CD4-positive, alpha-beta memory T cell (primary cell): ENCODE measurements around the gene BORCS5. TPM values are rescaled to one million over a fixed set of nuclear protein-coding genes. Genes with fewer than 3 reads are reported as not detected.
"Not testable (repeated sequence)": the region's sequence is repeated elsewhere in the genome, so short reads cannot be mapped to it uniquely, and the experiment has no call there.

Experiments
- CTCF ChIA-PET: fragments of 350-600 bp; sonication (Branson Sonifier 250); formaldehyde crosslinking; loops from one replicate; lab custom pipeline; 2021; ENCODE audit warnings: inconsistent platforms; ENCODE audit not compliant: partially characterized antibody; lab: Charles Lee
- POLR2A ChIA-PET: fragments of 350-600 bp; sonication (Branson Sonifier 250); formaldehyde crosslinking; loops from one replicate; lab custom pipeline; 2021; ENCODE audit not compliant: partially characterized antibody; lab: Charles Lee
- DNase-seq, 5 donors: peaks; one replicate each; pipeline versions ENCODE4 v3.0.0 to v3.0.0-alpha.2; 2020 to 2022; ENCODE audit warnings: mixed read lengths in 1 of 5
- H3K27ac ChIP-seq: one replicate; pipeline ENCODE4 v1.7.0; 2013; ENCODE audit warnings: low read depth, low read length
- H3K27me3 ChIP-seq: 2 replicates; pipeline ENCODE4 v1.7.0; 2013; ENCODE audit warnings: mild to moderate bottlenecking, low read length, moderate library complexity; ENCODE audit not compliant: insufficient read depth
- H3K36me3 ChIP-seq: 2 replicates; pipeline ENCODE4 v1.7.0; 2013; ENCODE audit warnings: mild to moderate bottlenecking, low read length, moderate library complexity; ENCODE audit not compliant: insufficient read depth
- H3K4me1 ChIP-seq: 2 replicates; pipeline ENCODE4 v1.7.0; 2013; ENCODE audit warnings: mild to moderate bottlenecking, low read length, moderate library complexity; ENCODE audit not compliant: insufficient read depth
- H3K4me3 ChIP-seq, 2 donors: one replicate each; pipeline ENCODE4 v1.7.0; 2013; ENCODE audit warnings: low read length in 2 of 2, mild to moderate bottlenecking in 1 of 2
- H3K9me3 ChIP-seq, 2 donors: one replicate each; pipeline ENCODE4 v1.7.0; 2013; ENCODE audit warnings: low read length in 2 of 2, control low read depth in 1 of 2; ENCODE audit not compliant: control insufficient read depth in 1 of 2
- H3K27ac Mint-ChIP-seq, 7 donors: one replicate each; pipeline ENCODE4 v1.8.0; 2020 to 2021; ENCODE audit warnings: mixed read lengths in 7 of 7, mild to moderate bottlenecking in 6 of 7, inconsistent platforms in 3 of 7, moderate library complexity in 3 of 7
- H3K27me3 Mint-ChIP-seq, 2 donors: one replicate each; pipeline ENCODE4 v1.8.0; 2020 to 2021; ENCODE audit warnings: mixed read lengths in 2 of 2
- H3K36me3 Mint-ChIP-seq, 2 donors: one replicate each; pipeline ENCODE4 v1.8.0; 2020 to 2021; ENCODE audit warnings: mixed read lengths in 2 of 2, inconsistent platforms in 1 of 2, mild to moderate bottlenecking in 1 of 2
- H3K4me1 Mint-ChIP-seq, 4 donors: one replicate each; pipeline ENCODE4 v1.8.0; 2020 to 2021; ENCODE audit warnings: mixed read lengths in 4 of 4, mild to moderate bottlenecking in 1 of 4
- H3K4me3 Mint-ChIP-seq, 8 donors: one replicate each; pipeline ENCODE4 v1.8.0; 2020 to 2021; ENCODE audit warnings: mixed read lengths in 8 of 8, mild to moderate bottlenecking in 7 of 8, moderate library complexity in 6 of 8, inconsistent platforms in 3 of 8
- H3K9me3 Mint-ChIP-seq, 8 donors: one replicate each; pipeline ENCODE4 v1.8.0; 2020 to 2021; ENCODE audit warnings: mixed read lengths in 8 of 8, mild to moderate bottlenecking in 5 of 8, inconsistent platforms in 3 of 8, moderate library complexity in 1 of 8
- intact Hi-C: fragments of 100-400 bp; cut with micrococcal nuclease; formaldehyde crosslinking; loops from one replicate; pipeline ENCODE4 v1.15.1; 2023
- polyA plus RNA-seq, 2 donors: library from polyadenylated mRNA; unstranded; fragments of 300-500 nt; fragmentation: Illumina TruSeq; gene quantifications; one replicate each; pipeline ENCODE4 v1.2.3, GENCODE V29; 2021
- total RNA-seq, 2 experiments: library from RNA; stranded (reverse); gene quantifications; one replicate each; pipeline ENCODE4 v1.2.3, GENCODE V29; 2021

Gene BORCS5
- total RNA-seq, result 10 to 100 TPM; 21.3 to 26.8 TPM
- polyA plus RNA-seq, result 10 to 100 TPM; 27.5 to 28.1 TPM

GRCh38 chr12:12356896-12357718, at the start of gene BORCS5:
BORCS5 (plus strand) TSS chr12:12357078; CDS start chr12:12357452, 374 bp downstream.
- intact Hi-C loops, result loop anchor here (1.0 to 10.0 kb wide), 10 partner anchors 22 to 744 kb away; partner anchors contain the start of genes CDKN1B, CREBL2, GPR19 and HEBP1
- Histone ChIP-seq H3K27me3 (no peaks in the 10 kb centered on the region), H3K36me3 (no peaks in the 10 kb centered on the region), H3K4me3 (peak within 1 kb of the TSS; percentile 88 to 90), H3K9me3 (no peaks in the 10 kb centered on the region), H3K4me1 (peaks cover 44% of the 10 kb centered on the region), H3K27ac (peak within 1 kb of the TSS; percentile 99)
- ChIA-PET POLR2A (interaction anchor here (0.6 to 7.0 kb wide), 76 partner anchors 8 to 1900 kb away, joined by 3 to 473 read pairs (median 5); partner anchors contain the start of genes CDKN1B, CREBL2, DDX47 and DUSP16), CTCF (interaction anchor here (0.7 to 3.6 kb wide), 29 partner anchors 7 to 1586 kb away, joined by 3 to 40 read pairs (median 4); partner anchors contain the start of genes DUSP16, GPR19 and MANSC1)
- Mint-ChIP-seq H3K4me1 (peaks cover 29 to 76% (median 42%) of the 10 kb centered on the region in 4 donors), H3K9me3 (no peaks in the 10 kb centered on the region), H3K4me3 (peak within 1 kb of the TSS; percentile 90 to 96 (median 95)), H3K27me3 (no peaks in the 10 kb centered on the region), H3K36me3 (peaks cover 6 to 25% of the 10 kb centered on the region in 2 donors), H3K27ac (peak within 1 kb of the TSS; percentile 89 to 99 (median 98))
- peak; percentile 98 to 99 (median 99) for DNase-seq

DNA sequence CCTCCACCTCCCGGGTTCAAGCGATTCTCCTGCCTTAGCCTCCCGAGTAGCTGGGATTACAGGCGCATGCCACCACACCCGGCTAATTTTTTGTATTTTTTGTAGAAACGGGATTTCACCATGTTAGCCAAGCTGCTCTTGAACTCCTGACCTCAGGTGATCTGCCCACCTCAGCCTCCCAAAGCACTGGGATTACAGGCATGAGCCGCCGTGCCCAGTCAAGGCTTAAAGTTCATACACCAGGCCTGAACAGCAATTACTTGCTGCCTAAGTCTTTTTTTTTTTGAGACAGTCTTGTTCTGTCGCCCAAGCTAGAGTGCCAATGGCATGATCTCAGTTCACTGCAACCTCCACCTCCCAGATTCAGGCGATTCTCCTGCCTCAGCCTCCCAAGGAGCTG, 46.2 kb upstream of the BORCS5 start:
- POLR2A ChIA-PET, H3K27me3 Mint-ChIP-seq, intact Hi-C loops: not testable (repeated sequence)

DNA sequence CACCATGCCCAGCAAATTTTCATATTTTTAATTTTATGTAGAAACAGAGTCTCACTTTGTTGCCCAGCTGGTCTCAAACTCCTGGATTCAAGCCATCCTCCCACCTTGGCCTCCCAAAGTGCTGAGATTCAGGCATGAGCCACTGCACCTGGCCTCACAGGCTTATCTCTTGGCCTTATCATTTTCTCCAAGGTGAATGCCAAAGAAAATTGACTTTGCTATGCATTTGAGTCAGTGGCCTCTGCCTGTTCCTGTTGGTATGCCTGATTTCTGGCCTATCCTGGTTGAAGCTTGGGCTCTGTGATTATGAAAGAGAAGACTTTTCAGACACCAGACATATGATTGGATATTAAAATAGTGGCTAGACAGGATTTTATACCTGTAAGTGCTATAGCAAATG, 41.0 kb upstream of the BORCS5 start:
- Histone ChIP-seq H3K36me3 (no peaks in the 10 kb centered on the region), H3K9me3 (no peaks in the 10 kb centered on the region), H3K27me3 (no peaks in the 10 kb centered on the region), H3K27ac (no peak overlapping the region), H3K4me3 (no peak overlapping the region), H3K4me1 (no peaks in the 10 kb centered on the region)
- peaks cover 0 to 5% of the 10 kb centered on the region in 2 donors for H3K27me3 Mint-ChIP-seq
- no peak overlapping the region for H3K4me3 Mint-ChIP-seq
- intact Hi-C loops, result no loop called here
- CTCF ChIA-PET, result interaction anchor here (1.2 to 1.6 kb wide), 2 partner anchors 12 to 736 kb away, joined by 3 to 7 read pairs; no protein-coding TSS in a partner anchor
- DNase-seq, result no peak
- POLR2A ChIA-PET, result no interaction called here
- H3K36me3 Mint-ChIP-seq, result no peaks in the 10 kb centered on the region
- no peaks in the 10 kb centered on the region for H3K9me3 Mint-ChIP-seq
- H3K27ac Mint-ChIP-seq, result no peak overlapping the region
- H3K4me1 Mint-ChIP-seq, result no peaks in the 10 kb centered on the region

More for the DNA sequence above, 46.2 kb upstream of the BORCS5 start:
- H3K36me3 ChIP-seq, H3K9me3 Mint-ChIP-seq, DNase-seq, H3K4me3 Mint-ChIP-seq, CTCF ChIA-PET, H3K27me3 ChIP-seq, H3K27ac Mint-ChIP-seq, H3K4me1 ChIP-seq, H3K4me3 ChIP-seq, H3K9me3 ChIP-seq, H3K27ac ChIP-seq, H3K36me3 Mint-ChIP-seq, H3K4me1 Mint-ChIP-seq: not testable (repeated sequence)

- no peak overlapping the region for H3K4me3 Mint-ChIP-seq
- intact Hi-C loops, result no loop called here
- CTCF ChIA-PET, result interaction anchor here (0.9 to 1.3 kb wide), 2 partner anchors 8 to 15 kb away, joined by 3 to 9 read pairs; no protein-coding TSS in a partner anchor
- Histone ChIP-seq H3K27me3 (no peaks in the 10 kb centered on the region), H3K9me3 (no peaks in the 10 kb centered on the region), H3K36me3 (no peaks in the 10 kb centered on the region), H3K27ac (no peak overlapping the region), H3K4me1 (no peaks in the 10 kb centered on the region), H3K4me3 (no peak overlapping the region)
- POLR2A ChIA-PET, result no interaction called here
- peaks cover 0 to 2% of the 10 kb centered on the region in 2 donors for H3K27me3 Mint-ChIP-seq
- peaks cover 0 to 2% (median under 1%) of the 10 kb centered on the region in 4 donors for H3K4me1 Mint-ChIP-seq
- H3K36me3 Mint-ChIP-seq, result no peaks in the 10 kb centered on the region
- no peak for DNase-seq
- no peaks in the 10 kb centered on the region for H3K9me3 Mint-ChIP-seq
- H3K27ac Mint-ChIP-seq, result peak overlapping the region in 1 of 7 donors; percentile 1
Measured at GRCh38 chr12:12319451-12320183, 37.3 kb upstream of the BORCS5 start.

DNA sequence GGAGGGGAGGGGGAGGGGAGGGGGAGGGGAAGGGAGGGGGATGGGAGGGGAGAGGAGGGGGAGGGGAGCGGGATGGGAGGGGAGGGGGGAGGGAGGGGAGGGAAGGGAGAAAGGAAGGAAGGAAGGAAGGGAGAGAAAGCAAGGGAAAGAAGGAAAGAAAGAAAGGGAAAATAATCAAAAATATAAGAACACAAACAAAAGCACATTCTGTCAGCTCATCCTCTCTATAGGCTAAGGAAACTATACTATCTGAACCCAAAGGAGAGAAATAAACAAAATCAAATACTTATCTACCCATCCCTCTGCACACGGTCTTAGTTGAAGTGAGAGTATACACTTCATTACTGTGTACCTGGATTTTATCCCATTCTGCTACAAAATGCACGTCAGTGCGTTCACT, 33.8 kb upstream of the BORCS5 start:
- Mint-ChIP-seq H3K4me3 (no peak overlapping the region), H3K27ac (peak overlapping the region in 1 of 7 donors; percentile 60), H3K27me3 (peaks cover 0 to 2% of the 10 kb centered on the region in 2 donors), H3K36me3 (no peaks in the 10 kb centered on the region), H3K9me3 (no peaks in the 10 kb centered on the region), H3K4me1 (peaks cover 7 to 9% (median 9%) of the 10 kb centered on the region in 4 donors)
- intact Hi-C loops, result no loop called here
- H3K27me3 ChIP-seq, result no peaks in the 10 kb centered on the region
- H3K27ac ChIP-seq, result no peak overlapping the region
- no peak overlapping the region for H3K4me3 ChIP-seq
- no peaks in the 10 kb centered on the region for H3K36me3 ChIP-seq
- ChIA-PET CTCF (no interaction called here), POLR2A (no interaction called here)
- no peaks in the 10 kb centered on the region for H3K9me3 ChIP-seq
- DNase-seq, result no peak
- H3K4me1 ChIP-seq, result peaks cover 9% of the 10 kb centered on the region

DNA sequence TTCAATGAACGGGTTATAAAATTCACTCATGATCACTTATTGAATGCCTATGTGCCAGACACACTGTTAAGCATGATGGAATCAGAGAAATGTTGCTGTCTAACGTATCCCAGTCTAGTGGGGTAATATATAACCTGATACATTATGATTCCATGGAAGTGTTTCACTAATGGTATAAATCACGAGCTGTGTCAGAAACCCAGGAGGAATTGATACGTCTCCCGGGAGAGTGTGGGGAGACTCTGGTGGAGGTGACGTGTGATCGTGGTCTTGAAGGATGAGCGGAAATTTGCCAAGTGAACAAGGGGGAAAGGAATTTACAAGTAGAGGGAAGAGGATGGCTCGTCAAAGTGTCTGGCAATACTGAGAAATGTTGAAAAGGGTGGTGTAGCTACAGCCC, 33.3 kb upstream of the BORCS5 start:
- CTCF ChIA-PET, result interaction anchor here (2.8 to 6.7 kb wide), 2 partner anchors 10 to 743 kb away, joined by 14 to 71 read pairs; no protein-coding TSS in a partner anchor
- Histone ChIP-seq H3K27me3 (no peaks in the 10 kb centered on the region), H3K4me1 (peaks cover 9% of the 10 kb centered on the region), H3K36me3 (no peaks in the 10 kb centered on the region), H3K27ac (no peak overlapping the region), H3K9me3 (no peaks in the 10 kb centered on the region), H3K4me3 (no peak overlapping the region)
- intact Hi-C loops, result no loop called here
- H3K36me3 Mint-ChIP-seq, result no peaks in the 10 kb centered on the region
- peaks cover 7 to 9% (median 9%) of the 10 kb centered on the region in 4 donors for H3K4me1 Mint-ChIP-seq
- peaks cover 0 to 2% of the 10 kb centered on the region in 2 donors for H3K27me3 Mint-ChIP-seq
- POLR2A ChIA-PET, result no interaction called here
- no peaks in the 10 kb centered on the region for H3K9me3 Mint-ChIP-seq
- no peak for DNase-seq
- H3K4me3 Mint-ChIP-seq, result no peak overlapping the region
- no peak overlapping the region for H3K27ac Mint-ChIP-seq
